Suprapubic skin (tissue), 4 donors: ENCODE results near the gene PRSS21. TPM values are rescaled to one million over a fixed set of nuclear protein-coding genes. Genes with fewer than 3 reads are reported as not detected.

ENCODE experiments used
- DNase-seq, 2 donors: peaks; one replicate each; pipeline ENCODE4 v3.0.0-alpha.2; 2019; ENCODE audit warnings: low spot score in 2 of 2
- H3K27ac ChIP-seq: fragments of 200-600 bp; sonication (generic); one replicate; pipeline ENCODE4 v1.5.1; 2019
- H3K27me3 ChIP-seq: fragments of 200-600 bp; sonication (generic); one replicate; pipeline ENCODE4 v1.5.1; 2019
- H3K36me3 ChIP-seq: fragments of 200-600 bp; sonication (generic); one replicate; pipeline ENCODE4 v1.5.1; 2019
- H3K4me1 ChIP-seq: fragments of 200-600 bp; sonication (generic); one replicate; pipeline ENCODE4 v1.5.1; 2019
- H3K4me3 ChIP-seq: fragments of 200-600 bp; sonication (generic); one replicate; pipeline ENCODE4 v1.5.1; 2019; ENCODE audit warnings: mild to moderate bottlenecking
- H3K9me3 ChIP-seq: fragments of 200-600 bp; sonication (generic); one replicate; pipeline ENCODE4 v1.5.1; 2019
- CTCF ChIP-seq, 2 donors: fragments of 200-600 bp in 1 of 2; fragments of 450-650 bp in 1 of 2; sonication (generic) in 1 of 2; IDR thresholded peaks; one replicate each; pipeline ENCODE4 v1.5.1; 2016 to 2019; ENCODE audit warnings: antibody characterized with exemption in 2 of 2, mild to moderate bottlenecking in 1 of 2, moderate library complexity in 1 of 2
- EP300 ChIP-seq: sonication (generic); formaldehyde crosslinking; IDR thresholded peaks from one replicate; pipeline ENCODE4 v1.6.1; 2017; ENCODE audit warnings: antibody characterized with exemption
- POLR2A ChIP-seq, 2 donors: fragments of 450-650 bp; IDR thresholded peaks; one replicate each; pipeline ENCODE4 v1.6.1; 2017; ENCODE audit warnings: antibody characterized with exemption in 2 of 2, mild to moderate bottlenecking in 2 of 2, moderate library complexity in 2 of 2
- POLR2AphosphoS5 ChIP-seq, 3 donors: sonication (generic); formaldehyde crosslinking; IDR thresholded peaks; one replicate each; pipeline ENCODE4 v1.6.1; 2017; ENCODE audit warnings: antibody characterized with exemption in 3 of 3
- WGBS: methylation state at CpG from one replicate; pipeline ENCODE4 v1.1.5; 2018; 5-methylcytosine and 5-hydroxymethylcytosine counted together
- total RNA-seq, 4 donors: library from RNA; depleted of rRNA; stranded (reverse); fragments of >200 nt; gene quantifications; one replicate each; pipeline ENCODE4 v1.1.0, GENCODE V29; 2016

PRSS21 gene
- total RNA-seq, 4 donors from 2014 or later: 0.87 to 7.6 (median 1.3) TPM; not detected in 1

GRCh38 chr16:2778630-2778958, 38.4 kb upstream of the PRSS21 start:
- no peak for TF ChIP-seq POLR2AphosphoS5 (IDR thresholded peaks at IDR 0.05)
- no peak for TF ChIP-seq CTCF (IDR thresholded peaks at IDR 0.05)
- no peak for TF ChIP-seq POLR2A (IDR thresholded peaks at IDR 0.05)
- TF ChIP-seq EP300: no peak
- 95% methylated on average over 11 of the region's 12 CpGs for WGBS
- Histone ChIP-seq H3K27ac (peak overlapping the region; percentile 100), H3K4me3 (peak overlapping the region; percentile 84), H3K9me3 (no peaks in the 10 kb centered on the region), H3K4me1 (peaks cover 37% of the 10 kb centered on the region), H3K27me3 (no peaks in the 10 kb centered on the region), H3K36me3 (peaks cover 14% of the 10 kb centered on the region)
- peak; percentile 57 to 72 for DNase-seq

DNA sequence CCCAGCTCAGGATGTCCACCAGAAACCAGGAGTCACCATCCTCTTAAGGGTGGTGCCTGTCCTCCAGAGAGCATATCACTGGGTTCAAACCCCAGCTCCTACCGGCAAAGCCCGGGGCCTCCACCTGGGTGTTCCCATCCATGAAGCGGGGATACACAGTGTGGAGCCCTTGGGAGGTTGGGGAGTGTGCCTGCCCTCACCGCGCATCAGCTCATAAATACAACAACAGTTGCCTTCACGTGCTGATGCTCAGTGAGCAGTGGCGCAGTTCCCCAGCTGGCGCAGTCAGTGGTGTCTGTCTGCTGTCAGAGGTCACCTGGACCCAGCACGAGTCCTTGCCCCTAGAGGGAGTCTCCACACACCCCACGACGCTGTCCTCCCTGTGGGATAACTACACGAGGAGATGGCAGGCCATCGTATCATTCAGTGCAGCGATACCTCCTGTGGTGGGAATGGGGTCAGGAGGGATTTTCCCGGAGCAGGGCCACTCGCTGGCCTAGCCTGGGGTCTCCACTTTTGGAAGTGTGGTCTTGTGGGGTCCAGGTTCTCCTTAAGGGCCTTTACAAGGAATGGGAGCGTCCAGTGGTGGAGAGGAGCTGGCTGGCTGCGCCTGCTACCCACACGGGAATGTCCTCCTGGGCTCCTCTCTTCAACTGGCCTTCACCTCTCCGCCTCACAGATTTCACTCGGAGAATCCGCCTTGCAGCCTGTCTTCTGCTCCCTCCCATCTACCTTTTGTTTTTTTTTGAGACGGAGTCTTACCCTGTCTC, 37.7 kb upstream of the PRSS21 start:
- Histone ChIP-seq H3K27me3 (no peaks in the 10 kb centered on the region), H3K4me3 (no peak overlapping the region), H3K4me1 (peaks cover 35% of the 10 kb centered on the region), H3K9me3 (no peaks in the 10 kb centered on the region), H3K27ac (no peak overlapping the region), H3K36me3 (peaks cover 11% of the 10 kb centered on the region)
- DNase-seq: peak; percentile 63 to 68
- 86% methylated on average over 8 of the region's 23 CpGs for WGBS
- TF ChIP-seq CTCF (IDR thresholded peaks at IDR 0.05) (no peak), EP300 (no peak), POLR2A (IDR thresholded peaks at IDR 0.05) (no peak), POLR2AphosphoS5 (IDR thresholded peaks at IDR 0.05) (no peak)

DNA sequence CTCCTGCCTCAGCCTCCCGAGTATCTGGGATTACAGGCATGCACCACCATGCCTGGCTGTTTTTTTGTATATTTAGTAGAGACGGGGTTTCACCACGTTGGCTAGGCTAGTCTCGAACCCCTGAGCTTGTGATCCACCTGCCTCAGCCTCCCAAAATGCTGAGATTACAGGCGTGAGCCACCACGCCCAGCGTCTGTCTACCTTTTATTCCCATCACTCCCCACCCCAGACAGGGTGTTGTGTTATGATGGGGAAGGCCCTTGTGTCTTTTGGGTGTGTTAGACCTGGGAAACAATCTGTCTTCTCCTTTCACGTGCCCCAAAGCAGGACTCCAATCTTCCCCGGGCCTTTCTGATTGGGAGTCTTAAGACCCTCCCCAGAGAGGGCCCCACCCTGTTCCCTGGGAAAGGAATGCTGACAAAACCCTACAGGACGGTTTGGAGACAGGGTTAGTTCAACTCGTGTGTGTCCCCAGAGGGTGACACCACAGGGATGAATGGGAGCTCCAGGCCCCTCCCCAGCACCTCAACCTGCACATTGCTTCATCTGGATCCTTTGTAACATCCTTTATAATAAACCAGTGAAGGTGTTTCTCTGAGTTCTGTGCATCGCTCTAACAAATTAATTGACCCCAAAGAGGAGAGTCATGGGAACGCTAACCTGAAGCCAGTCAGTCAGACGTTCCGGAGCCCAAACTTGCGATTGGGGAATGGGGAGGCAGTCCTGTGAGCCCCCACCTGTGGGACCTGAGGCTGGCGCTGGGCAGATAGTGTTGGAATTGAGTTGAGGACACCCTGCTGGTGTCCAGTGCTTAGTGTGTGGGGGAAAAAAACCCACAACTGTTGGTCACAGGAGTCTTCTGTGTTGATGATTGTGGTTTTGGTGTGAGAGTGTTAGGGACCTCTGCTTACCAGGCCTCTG, 36.8 kb upstream of the PRSS21 start:
- no peak for TF ChIP-seq EP300
- no peak for TF ChIP-seq CTCF (IDR thresholded peaks at IDR 0.05)
- no peak for TF ChIP-seq POLR2A (IDR thresholded peaks at IDR 0.05)
- no peak for TF ChIP-seq POLR2AphosphoS5 (IDR thresholded peaks at IDR 0.05)
- Histone ChIP-seq H3K36me3 (peaks cover 2% of the 10 kb centered on the region), H3K4me3 (no peak overlapping the region), H3K27ac (no peak overlapping the region), H3K27me3 (peaks cover 9% of the 10 kb centered on the region), H3K4me1 (peaks cover 32% of the 10 kb centered on the region), H3K9me3 (no peaks in the 10 kb centered on the region)
- peak; percentile 54 to 56 for DNase-seq
- 70% methylated on average over 16 of the region's 17 CpGs for WGBS

DNA sequence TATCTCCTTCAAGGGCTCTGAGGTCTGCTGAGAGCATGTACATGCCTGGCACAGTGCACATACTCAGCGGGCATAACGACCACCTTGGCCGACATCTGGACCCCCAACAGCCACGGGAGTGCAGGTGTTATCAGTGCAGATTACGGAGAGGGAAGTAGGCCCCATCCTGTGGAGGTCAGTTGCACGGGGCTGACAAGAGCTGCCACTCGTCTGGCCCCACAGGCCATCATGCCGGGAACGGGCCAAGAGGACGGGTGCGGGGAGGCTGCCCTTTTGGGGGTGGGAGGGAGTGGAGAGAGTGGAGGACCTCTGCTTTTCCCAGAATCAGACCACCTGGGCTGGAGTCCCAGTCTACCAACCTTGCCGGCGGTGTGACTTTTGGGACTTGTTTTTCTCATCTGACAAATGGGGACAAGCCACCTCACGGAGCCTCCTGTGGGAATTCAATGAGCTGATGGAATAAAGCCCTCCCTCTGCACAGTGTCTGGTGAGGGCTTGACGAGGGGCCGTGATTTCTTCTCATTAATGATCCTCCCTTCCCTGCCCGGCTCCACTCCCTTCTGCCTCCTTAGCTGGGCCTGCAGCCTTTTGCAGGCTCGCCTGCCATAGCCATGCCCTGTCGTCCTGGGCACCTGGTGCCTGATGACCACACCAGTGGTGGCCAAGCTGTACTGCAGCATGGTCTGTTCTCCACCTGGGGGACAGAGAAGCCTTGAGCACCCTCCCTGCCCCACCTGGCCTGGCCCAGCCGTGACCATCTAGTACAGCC, 34.3 kb upstream of the PRSS21 start:
- peaks cover 34% of the 10 kb centered on the region for H3K27me3 ChIP-seq
- peak; percentile 50 to 72 for DNase-seq
- TF ChIP-seq POLR2AphosphoS5 (IDR thresholded peaks at IDR 0.05): no peak
- no peak for TF ChIP-seq EP300
- TF ChIP-seq POLR2A (IDR thresholded peaks at IDR 0.05): no peak
- TF ChIP-seq CTCF (IDR thresholded peaks at IDR 0.05): no peak
- H3K4me3 ChIP-seq: no peak overlapping the region
- H3K27ac ChIP-seq: no peak overlapping the region
- H3K4me1 ChIP-seq: peaks cover 26% of the 10 kb centered on the region
- WGBS: 77% methylated on average over 18 of the region's 20 CpGs
- H3K36me3 ChIP-seq: no peaks in the 10 kb centered on the region
- no peaks in the 10 kb centered on the region for H3K9me3 ChIP-seq
